GM12892 (cell line): ENCODE data around the gene FAM124A.

Experiments
- POLR2A ChIP-seq: IDR thresholded peaks from 2 replicates; pipeline ENCODE4 v1.6.1; 2011; ENCODE audit warnings: low read depth, low read length, control low read depth
- POLR2AphosphoS5 ChIP-seq: IDR thresholded peaks from 2 replicates; pipeline ENCODE4 v1.6.1; 2011; ENCODE audit warnings: low read depth, low read length, control low read depth
- TAF1 ChIP-seq: IDR thresholded peaks from 2 replicates; pipeline ENCODE4 v1.6.1; 2011; ENCODE audit warnings: low read depth, mild to moderate bottlenecking, control low read depth, low read length, borderline replicate concordance

GRCh38 chr13:51330791-51331190, 108.6 kb downstream of the FAM124A start:
- TF ChIP-seq POLR2A (no peak), POLR2AphosphoS5 (no peak), TAF1 (no peak)
